GM21619 (cell line): ENCODE results near the gene CALD1.
A peak's percentile ranks its signal among the peaks of the same experiment; 100 is the strongest.

Source experiments
- ATAC-seq: cut with Tn5 transposase; IDR thresholded peaks from one replicate; pipeline ENCODE4 v1.9.1; 2021; ENCODE audit not compliant: unreplicated experiment

CALD1 gene

DNA sequence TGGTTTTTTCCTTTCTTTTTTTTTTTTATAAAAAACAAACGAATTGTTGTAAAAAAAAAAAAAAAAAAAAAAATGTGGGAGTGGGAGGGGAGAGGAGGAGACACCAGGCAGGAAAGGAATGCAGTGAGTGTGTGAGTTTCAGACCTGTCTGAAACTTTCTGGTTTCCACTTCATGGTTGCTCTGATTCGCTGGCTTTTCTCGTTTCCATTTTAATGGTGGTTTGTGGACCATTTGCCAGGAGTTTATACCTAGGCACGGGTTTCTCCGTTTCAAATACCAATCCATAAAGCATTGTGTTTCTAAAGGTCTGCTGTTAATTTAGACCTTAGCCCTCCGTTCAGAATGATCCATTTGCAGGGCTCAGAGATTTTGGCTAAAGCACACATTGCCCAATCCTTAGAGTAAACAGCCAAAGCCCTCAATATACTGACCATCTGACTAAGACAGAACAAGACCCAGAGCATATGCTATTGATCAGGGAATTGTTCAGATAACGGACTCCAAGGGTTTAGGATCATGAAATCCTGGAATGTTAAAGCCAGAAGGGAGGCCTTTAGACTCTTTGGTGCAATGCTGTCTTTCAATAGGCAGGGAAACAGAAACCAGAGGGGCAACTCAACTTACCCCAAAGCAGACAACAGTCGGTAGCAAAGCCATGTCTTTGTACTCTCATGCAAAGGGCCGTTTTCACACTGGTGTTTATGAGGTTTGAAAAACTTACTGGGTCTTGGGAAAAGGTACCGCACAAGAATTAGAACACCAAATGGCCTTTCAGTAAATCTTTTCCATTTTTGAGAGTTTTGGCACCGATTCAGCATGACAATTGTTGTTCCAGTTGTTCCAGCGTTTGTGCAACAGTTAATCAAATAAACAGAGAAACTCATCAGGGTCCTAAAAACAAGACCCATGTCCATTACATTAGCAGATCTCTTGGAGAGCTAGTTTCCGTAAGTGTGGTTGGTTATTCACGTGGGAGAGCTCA is 112.6 kb downstream of the CALD1 start:
- no peak for ATAC-seq

- ATAC-seq = no peak
These were observed 113.5 kb downstream of the CALD1 start for GRCh38 chr7:134892963-134893362.

- ATAC-seq = no peak
These were observed 114.5 kb downstream of the CALD1 start for GRCh38 chr7:134893920-134894319.

- ATAC-seq = no peak
These were observed 115.5 kb downstream of the CALD1 start for GRCh38 chr7:134894928-134895327.

- no peak for ATAC-seq
These were observed 116.6 kb downstream of the CALD1 start for GRCh38 chr7:134896073-134896472.

- ATAC-seq = no peak
These were observed 118.5 kb downstream of the CALD1 start for GRCh38 chr7:134897936-134898335.

GRCh38 chr7:134899729-134900128 is 120.3 kb downstream of the CALD1 start:
- no peak for ATAC-seq

GRCh38 chr7:134900166-134900982 is 120.9 kb downstream of the CALD1 start:
- peak; percentile 83 for ATAC-seq

DNA sequence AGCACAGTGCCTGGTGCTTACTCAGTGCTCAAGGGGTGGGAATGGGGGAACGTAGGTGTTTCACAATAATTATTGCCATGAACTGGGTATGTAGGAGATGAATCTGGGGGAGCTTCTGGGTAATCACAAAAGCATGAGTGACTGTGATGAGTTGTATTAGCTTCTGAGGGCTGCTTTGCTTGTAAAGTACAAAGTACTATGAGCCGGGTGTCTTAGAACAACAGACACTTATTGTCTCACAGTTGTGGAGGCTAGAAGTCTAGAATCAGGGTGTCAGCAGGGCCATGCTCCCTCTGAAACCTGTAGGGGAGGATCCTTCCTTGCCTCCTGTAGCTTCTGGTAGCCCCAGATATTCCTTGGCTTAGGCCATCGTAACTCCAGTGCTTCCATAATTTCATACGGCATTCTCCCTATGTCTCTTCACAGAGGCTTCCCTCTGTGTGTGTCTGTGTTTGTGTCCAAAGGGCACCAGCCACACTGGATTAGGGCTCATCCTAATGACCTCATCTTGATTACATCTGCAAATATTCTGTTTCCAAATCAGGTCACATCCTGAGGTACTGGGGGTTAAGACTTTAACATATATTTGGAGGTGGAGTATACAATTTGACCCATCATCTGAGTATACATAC is 122.1 kb downstream of the CALD1 start:
- ATAC-seq = no peak

DNA sequence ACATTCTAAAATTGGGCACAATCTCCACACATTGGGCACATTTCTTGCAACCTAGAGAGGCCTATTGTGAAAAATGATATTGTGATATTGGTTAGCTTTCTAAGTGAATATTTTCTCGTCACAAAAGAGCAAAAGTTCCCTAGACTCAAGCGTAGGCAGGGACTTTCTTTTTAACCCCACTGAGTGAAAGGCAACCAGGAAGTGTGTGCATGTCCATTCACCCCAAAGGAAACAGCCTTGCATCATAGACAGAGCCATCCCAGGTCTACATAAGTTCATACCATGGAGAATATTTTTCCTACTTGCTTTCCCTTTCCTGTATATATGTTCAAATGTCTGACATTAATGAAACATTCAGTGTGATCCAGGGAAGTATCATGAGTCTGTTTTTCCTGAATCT is 122.6 kb downstream of the CALD1 start:
- no peak for ATAC-seq

DNA sequence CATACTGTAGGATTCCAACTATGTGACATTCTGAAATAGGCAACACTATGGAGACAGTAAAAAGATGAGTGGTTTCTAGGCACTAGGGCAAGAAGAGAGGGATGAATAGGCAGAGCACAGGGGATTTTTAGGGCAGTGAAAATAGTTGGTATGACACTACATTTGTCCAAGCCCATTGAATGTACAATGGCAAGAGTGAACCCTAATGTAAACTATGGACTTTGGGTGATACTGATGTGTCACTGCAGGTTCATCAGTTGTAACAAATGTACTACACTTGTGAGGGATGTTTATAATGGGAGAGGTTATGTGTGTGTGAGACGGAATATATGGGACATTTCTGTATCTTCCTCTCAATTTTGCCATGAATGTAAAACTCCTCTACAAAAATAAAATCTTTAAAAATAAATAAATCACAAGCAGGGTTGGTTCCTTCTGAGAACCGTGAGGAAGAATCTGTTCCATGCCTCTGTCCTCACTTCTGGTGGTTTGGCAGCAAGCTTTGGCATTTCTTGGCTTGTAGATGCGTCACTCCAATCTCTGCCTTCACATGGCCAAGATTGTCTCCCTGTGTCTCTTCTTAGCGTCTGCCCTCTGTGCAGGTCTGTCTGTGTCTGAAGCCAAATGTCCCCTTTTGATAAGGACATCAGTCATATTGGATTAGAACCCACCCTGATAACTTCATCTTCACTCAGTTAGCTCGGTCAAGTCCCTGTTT is 123.8 kb downstream of the CALD1 start:
- ATAC-seq = no peak

DNA sequence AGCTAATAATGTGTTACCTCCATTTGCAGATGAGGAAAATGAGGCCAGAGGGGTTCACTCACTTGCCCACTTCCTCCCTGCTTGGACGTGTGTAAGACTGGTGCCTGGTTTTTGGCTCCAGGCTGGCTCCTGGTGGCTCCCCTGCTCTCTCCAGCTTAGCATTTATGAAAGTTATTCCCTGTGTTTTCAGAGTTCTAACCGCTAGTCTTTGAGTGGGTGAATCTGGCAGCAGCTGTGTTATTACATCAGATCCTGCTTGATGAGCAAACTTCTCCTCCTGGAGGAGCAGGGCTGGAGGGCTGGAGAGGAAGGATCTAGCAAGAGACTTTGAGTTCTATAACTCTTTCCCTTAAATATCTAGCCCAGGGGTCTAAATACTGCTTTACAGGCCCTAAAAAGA is 125.9 kb downstream of the CALD1 start:
- no peak for ATAC-seq

GRCh38 chr7:134907000-134907399 is 127.6 kb downstream of the CALD1 start:
- no peak for ATAC-seq

GRCh38 chr7:134907639-134908038 is 128.2 kb downstream of the CALD1 start:
- ATAC-seq = no peak

DNA sequence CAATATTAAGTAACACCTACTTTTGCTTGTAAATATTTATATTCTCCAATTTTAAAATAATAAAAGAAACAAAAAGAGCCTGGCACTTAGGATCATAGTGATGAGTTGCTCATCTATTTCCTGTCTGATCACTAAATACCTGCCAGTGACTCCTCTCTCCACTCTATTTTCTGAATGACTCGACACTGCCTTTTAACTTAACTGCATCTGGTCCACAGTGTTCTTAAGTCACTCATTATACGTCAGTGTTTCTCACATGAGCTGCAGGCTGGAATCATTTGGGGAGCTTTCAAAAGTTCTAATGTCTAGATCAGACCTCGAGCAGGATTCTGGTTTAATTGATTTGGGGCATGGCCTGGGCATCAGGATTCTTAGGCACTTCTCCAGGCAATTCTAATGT is 128.9 kb downstream of the CALD1 start:
- ATAC-seq = peak; percentile 64

- no peak for ATAC-seq
These were observed 130.9 kb downstream of the CALD1 start for GRCh38 chr7:134910214-134910890.

DNA sequence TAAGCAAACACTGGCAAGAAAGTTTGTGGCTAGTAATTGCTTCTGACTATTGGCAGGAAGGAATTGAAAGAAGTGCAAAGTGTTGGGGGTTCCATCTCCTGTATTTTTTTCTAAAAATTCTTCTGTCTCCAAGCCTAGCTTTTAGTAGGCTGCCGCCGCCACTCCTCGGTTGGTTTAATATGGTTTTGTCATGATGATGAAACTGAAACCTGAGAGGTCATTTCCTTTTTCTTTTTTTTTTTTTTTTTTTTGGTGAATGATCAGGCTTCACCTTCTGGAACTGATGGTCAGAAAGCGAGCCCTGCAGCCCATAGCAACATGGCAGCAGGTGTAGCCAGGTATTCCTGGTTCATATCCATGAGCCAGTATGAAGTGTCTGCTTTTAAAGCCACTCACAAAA is 131.5 kb downstream of the CALD1 start:
- ATAC-seq = no peak

DNA sequence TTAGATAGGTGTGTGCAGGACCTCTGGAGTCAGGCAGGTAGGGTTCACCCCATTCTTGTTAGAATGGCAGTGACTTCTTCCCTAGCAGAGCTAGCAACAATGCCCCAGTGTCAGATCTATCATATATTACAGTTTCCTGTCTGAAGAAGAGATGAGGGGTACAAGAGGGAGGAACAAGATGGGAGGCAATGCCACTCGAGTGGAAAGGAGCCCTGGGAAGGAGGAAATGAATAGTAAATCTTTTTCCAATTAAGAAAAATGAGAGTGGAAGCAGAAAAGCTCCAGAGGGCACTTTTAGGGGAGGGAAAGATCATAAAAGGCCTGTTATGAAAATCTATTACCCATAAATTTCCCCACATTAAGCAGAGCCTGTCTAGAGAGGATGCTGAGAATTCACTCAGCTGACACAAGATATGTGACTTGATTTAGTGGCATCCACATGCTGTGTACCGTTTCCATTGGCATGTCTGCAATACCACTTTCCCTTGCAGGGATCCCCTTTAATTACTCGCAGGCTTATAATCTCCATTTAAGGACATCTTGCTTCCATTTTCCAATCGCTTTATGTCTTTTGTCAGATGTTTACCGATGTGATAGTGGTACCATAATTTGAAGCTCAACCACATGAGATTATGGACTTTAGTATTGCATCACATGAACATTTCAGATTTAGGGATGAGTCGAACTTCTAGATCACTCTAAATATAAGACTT is 136.9 kb downstream of the CALD1 start:
- ATAC-seq = no peak

DNA sequence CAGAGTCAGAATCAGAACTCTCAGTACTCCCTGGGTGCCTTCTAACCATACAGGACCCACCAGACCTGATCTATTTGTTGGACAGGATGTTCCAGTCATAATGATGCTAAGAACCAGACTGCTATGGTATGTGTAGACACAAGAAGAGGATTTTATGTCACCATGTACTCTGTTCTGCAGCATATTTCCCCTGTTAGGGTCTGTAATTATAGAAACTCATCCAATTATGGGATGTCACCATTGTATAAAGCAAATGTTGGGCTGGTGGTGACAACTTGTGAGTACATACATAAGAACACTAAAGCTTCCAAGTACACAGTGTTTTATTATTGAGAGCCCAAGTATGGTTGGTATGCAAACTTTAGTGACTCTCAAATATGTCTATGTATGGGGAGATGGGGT is 139.8 kb downstream of the CALD1 start:
- ATAC-seq = peak; percentile 79
